Erythroblast (primary cell): Measurements from ENCODE around the gene NR3C1.

ENCODE experiments used
- DNase-seq, 2 experiments: peaks; one replicate each; lab custom pipeline; 2025; lab: John Stamatoyannopoulos, UW
- GATA1 ChIP-seq: IDR thresholded peaks from 2 replicates; pipeline ENCODE4 v1.6.1; 2011; ENCODE audit warnings: low read depth, mild to moderate bottlenecking, control low read depth, low read length, moderate library complexity
- POLR2A ChIP-seq: IDR thresholded peaks from 2 replicates; pipeline ENCODE4 v1.6.1; 2011; ENCODE audit warnings: mild to moderate bottlenecking, low read length

NR3C1 gene

DNA sequence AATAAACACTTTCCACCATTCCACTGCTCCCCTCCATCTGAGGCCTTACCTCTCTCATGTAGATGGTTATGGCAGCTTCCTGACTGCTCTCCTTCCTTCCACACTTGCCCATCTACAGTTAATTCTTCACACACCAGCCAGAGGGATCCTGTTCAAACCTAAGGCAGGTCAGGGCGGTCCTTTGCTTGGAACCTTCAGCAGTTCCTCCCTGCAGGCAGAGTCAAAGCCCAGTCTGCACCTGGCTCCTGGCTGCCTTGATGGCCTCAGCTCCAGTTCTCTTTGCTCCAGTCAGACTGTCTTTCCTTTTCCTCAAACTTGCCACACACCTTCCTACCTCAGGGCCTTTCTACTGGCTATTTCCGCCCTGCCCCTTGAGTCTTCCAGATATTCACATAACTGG lies 30.2 kb upstream of the NR3C1 start:
- DNase-seq = no peak
- no peak for TF ChIP-seq POLR2A
- no peak for TF ChIP-seq GATA1

DNA sequence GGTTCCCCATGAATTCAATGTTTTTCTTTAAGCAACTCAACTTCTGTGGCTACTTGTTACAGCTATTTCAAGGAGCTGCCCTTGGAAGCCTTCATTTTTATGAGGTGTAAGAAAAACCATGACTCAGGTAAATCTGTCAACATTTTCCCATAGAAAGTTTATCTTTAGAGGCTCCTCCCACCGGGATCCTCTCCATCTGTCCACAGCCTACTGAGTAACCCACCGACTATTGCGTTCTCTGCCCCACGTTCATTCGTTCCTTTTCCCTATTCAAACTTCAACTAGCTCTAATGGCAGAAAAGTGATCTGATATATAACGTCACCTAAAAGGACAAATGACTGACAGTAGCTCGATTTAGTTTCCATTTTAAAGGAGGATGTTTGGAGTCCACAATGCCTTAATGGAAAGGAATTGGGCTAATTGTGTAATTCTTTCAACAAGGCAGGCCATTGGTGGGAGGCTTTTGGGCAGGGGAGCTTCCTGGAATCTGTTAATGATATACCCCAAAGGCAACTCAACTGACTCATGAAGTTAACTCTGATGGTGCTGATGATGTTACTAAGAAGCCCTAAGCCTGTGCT lies 29.3 kb upstream of the NR3C1 start:
- TF ChIP-seq POLR2A (no peak), GATA1 (no peak)

DNA sequence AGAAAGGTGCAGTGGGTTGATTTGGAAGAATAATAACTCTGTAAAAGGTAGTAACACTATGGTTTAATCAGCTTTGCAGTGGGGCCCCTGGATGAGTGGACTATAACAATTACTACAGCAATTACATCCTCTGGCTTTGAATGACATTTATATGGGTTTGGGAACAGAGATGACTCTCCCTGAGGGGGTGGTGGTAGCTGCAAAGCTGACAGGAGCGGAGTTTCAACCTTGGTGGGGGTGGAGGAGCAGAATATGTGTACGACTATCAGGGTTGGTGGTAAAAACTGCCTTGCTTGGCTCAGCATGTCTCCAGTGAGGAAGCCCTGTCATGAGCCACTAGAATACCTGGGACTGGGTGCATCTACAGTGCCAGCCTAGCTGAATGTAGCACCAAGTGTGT lies 28.3 kb upstream of the NR3C1 start:
- no peak for TF ChIP-seq GATA1
- no peak for TF ChIP-seq POLR2A
- DNase-seq = no peak

More for the DNA sequence above, 29.3 kb upstream of the NR3C1 start:
- no peak for DNase-seq

DNA sequence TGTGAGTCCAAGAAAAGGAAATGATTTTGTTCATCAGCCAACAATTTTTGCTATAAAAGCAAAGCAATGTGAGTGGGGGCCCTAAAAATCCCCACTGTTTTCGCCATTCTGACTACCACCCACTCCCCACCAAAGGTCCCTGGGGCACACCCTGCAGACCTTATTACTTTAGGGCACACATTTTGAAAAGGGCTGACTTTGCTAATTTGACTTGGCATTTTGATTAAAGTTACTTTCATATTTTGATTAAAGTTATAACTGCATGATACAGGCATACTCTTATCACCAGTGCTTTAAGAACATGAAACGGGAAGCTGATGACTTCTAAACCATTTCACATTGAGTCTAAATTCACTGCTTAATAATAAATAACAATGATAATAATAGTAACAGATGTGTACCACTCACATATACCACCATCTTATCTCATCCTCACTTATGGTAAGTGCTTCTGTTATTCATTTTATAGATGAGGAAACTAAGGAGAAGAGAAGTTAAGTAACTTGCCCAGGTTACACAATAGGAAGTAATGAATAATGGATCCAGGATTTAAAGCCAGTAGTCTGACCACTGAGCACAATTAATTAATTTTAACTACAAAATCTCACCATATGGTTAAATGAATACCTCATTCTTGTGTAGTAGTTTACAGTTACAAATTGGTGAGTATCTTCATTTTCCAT lies 25.4 kb upstream of the NR3C1 start:
- no peak for TF ChIP-seq GATA1
- TF ChIP-seq POLR2A = no peak
- DNase-seq = no peak

DNA sequence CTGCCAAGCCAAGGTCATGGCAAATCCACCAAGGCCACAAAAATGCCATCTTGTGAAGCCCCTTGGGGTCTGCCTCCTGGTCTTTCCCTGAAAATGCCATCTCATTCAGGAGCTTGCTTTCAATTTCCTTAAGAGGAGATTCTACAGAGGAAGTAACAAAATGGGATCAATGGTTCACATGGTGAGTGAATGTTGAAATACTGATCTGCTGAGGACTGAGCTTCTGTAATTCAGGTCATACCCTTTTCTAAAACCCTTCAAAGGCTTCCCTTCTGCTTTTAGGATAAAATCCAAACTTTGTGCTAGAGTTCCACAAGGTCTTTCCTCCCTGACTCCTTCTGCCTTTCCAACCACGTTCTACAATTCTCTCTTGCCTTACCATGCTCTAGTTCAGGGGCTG lies 24.7 kb upstream of the NR3C1 start:
- TF ChIP-seq GATA1 (no peak), POLR2A (no peak)
- DNase-seq = no peak

DNA sequence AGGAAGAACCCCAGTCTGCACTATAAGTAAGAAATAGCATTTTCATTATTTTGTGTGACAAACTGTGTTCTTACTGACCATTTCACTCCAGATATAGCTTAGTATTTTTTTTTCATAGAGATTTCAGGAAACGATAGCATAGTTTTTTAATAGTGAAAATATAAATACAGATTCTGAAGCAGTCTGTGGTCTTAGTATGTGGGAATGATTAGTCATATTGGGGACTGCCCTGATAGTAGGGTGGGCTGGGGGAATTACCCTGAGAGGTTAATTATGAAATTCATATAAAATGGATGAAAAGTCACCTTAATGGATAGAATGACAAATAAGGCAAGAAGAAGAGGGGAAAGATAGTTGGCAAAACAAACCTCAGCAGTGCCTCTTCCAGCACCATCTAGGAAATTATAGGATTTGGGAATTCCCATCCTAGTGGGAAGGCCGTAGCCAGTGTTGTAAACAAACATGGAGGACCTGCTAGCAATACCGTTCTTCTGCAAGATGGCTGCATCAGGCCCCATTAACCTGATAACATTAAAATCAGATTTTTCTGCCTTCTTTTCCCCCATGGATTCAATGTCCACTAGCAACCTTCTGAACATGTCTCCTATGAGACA lies 23.7 kb upstream of the NR3C1 start:
- no peak for DNase-seq
- TF ChIP-seq POLR2A = no peak
- TF ChIP-seq GATA1 = no peak

DNA sequence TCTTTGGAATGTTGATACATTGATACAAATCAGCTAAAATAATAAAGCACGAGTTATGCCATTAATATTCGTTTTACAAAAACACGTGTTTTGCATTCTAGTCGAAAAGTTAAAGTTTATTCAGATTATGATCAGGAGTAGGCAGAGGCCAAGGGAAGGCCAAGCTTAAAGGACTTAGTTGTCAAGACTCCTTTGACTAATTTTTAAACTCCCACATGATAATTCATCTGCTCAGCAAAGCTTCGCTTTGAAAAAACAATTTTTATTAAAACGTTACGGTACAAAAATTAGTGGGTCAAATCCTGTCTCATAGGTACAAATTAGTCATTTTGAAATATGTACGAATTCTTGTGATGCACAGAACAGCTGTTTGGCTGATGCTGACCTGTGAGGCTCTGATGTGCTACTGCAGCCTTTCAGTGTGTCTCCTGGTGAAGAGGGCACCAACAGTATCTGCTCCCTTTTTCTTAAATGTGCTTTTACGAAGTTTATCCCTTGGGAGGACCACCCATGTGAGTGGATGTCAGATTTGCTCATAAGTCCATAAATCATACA lies 23.0 kb upstream of the NR3C1 start:
- DNase-seq = no peak
- no peak for TF ChIP-seq POLR2A
- TF ChIP-seq GATA1 = no peak

DNA sequence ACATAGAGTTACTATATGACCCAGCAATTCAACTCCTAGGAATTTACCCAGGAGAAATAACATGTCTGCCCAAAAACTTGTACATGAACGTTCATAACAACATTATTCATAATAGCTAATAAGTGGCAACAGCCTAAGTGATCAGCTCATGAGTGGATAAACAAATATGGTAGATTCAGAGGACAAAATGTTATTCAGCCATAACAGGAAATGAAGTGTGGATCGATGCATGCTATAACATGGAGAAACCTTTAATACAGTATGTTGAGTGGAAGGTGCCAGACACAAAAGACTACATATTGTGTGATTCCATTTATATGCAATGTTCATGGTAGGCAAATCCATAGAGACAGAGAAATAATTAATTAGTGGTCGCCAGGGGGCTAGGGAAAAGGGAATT lies 22.3 kb upstream of the NR3C1 start:
- DNase-seq = no peak
- TF ChIP-seq POLR2A (no peak), GATA1 (no peak)

DNA sequence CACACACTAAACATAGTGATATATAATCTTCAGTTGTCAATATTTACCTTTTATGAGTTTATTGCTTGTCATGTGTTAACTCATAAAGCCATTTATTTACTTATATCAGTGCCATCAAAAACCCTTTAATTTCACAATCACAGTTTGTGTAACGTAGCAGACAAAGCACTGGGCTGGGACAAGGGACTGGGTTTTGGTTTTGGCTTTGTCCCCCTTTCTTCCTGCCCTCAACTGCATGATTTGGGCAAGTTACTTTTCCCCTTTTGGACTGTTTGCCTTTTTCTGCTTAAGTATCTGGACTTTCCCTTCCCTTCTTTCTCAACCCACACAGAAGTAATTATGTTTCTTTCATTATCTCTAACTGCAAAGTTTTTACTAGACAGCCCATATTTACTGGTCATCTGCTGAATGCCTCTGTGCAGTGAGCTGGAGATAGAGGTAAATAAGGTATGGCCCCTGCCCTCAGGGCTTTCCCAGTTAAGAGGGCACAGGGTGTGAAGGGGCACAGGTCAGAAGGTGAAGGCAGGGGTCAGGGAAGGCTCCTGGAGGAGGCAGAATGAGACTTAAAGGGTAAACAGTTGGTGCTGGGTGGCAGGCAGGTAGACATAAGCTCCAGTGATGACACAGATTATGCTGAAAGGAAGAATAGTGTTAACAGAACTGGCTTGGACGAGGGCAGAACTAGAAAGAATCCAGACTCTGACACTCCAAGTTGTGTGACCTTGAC lies 14.8 kb upstream of the NR3C1 start:
- no peak for TF ChIP-seq POLR2A
- no peak for TF ChIP-seq GATA1
- DNase-seq = no peak

DNA sequence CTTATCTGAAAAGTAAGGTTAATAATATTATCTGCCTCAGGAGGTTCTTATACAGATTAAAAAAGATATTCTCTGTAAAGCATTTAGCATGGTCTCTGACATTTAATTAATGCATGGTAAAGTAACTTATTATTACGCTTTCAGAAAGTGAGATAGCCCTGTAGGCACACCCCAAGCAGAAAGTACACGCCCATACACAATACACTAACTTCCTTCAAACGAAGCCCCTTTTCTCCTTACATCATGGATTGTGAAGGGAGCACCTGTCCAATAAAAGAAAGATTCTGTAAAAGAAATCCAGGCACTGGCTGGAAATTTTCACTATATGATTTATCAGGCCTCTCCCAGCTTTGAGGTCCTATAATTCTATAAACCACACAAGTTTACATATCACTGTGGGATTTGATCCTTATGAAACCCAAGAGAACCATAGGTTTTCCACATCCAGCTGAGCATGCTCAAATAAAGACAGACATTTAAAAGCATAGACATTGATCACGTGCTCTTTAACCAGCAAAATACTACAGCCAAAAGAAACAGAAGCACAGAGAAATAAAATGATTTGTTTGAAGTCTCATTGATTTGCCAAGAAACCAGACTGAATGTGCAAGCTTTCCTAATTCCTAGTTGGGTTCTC lies 14.1 kb upstream of the NR3C1 start:
- no peak for TF ChIP-seq GATA1
- no peak for TF ChIP-seq POLR2A
- DNase-seq = no peak

DNA sequence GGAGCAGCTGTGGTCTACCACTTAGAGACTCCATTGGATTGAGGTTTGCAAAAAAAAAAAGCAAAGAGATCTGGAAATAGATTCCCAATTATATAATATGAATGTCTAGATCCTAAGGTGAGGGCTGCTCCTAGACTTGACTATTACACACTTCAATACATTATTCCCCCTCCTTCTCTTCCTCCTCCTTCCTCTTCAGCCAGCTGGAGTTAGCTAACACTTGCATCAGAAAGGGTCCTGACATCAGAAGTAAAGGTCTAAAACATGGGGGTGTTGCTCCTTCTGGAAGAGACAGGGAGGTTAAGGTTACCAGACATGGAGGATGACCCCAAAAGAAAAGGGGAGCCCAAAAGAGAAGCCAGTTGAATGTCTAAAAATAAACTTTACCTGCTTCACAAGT lies 12.9 kb upstream of the NR3C1 start:
- DNase-seq = no peak
- TF ChIP-seq POLR2A (no peak), GATA1 (no peak)

DNA sequence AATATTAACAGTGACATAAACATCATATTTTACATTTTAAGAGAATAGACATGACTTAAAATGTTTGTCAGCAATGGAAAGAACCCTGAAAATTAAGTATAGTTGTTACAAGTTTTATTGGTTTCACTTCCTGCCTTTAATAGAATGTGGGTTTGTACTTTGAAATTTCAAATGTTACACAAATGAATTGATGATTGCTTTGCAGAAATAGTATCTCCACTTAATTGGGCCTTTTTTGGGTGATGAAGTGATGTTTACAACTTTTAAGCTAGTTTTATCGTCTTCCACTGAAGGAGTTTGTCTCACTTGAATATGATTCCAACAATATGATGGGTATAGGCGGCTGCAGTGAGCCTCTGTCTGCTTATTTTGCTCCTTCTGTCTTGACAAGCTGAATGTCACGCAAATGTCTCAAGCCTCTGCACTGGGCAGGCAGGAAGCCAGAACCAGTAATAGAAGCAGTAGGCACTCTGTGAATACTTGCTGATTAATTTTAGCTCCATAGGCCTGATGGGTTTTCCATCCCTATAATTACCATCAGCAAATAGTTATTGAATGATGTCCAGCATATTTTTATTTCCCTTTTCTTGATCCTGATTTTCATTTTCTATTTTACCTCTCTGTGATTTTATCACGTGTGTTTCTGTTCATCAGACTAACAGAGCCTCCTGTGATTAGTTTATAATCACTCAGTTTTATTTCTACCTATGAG lies 10.6 kb upstream of the NR3C1 start:
- TF ChIP-seq POLR2A (no peak), GATA1 (no peak)
- no peak for DNase-seq

DNA sequence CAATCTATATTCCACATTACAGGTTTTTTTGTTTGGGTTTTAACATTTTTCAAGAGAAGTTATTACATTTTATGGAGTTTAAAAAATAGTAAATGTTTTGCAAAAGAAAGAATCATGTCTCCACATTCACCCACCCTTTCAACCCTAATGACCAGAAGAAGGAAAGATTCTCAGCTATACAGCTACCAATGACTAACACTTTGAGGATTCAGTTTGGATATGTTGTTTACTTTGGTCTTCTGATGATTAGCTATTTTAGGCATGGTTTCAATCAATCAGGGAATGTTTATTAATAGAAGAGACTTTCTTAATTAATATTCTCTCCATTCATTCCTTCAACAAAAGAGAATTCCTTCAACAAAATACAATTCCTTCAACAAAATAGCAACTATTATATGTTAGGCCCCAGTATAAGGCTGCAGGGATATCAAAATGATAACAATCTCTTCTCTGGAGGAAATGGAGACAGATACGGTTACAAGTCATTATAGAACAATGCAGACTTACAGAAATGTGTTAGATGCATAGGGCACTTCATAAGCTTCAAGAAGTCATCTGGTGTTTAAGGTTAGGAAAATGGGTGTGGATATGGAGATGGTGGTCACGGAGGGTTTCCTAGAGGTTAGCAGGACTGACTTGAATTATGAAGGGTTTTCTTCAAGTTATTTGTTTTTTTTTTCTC lies 9.3 kb upstream of the NR3C1 start:
- no peak for TF ChIP-seq GATA1
- no peak for TF ChIP-seq POLR2A

More for the DNA sequence above, 9.3 kb upstream of the NR3C1 start:
- DNase-seq = no peak
